Stimulated activated CD4-positive, alpha-beta T cell treated with anti-CD3 and anti-CD28 coated beads, Interleukin-1b, Interleukin-23, amount 100 ng/mL, for 4 hours (primary cell): ENCODE data around the gene SHISA7.

ENCODE experiments used
- DNase-seq, 2 donors: peaks; one replicate each; pipeline ENCODE4 v3.0.0-alpha.2; 2020; ENCODE audit warnings: low read depth in 2 of 2

Gene SHISA7

GRCh38 chr19:55443045-55443823, at the start of gene SHISA7:
SHISA7 (minus strand) TSS chr19:55443300; CDS start chr19:55442863, 437 bp downstream.
- DNase-seq, result no peak

- DNase-seq, result no peak
These were observed 49.4 kb upstream of the SHISA7 start for GRCh38 chr19:55492362-55492944.

GRCh38 chr19:55491546-55492360, 48.7 kb upstream of the SHISA7 start:
- DNase-seq, result no peak

GRCh38 chr19:55490478-55491432, 47.7 kb upstream of the SHISA7 start:
- DNase-seq, result no peak

GRCh38 chr19:55489711-55490477, 46.8 kb upstream of the SHISA7 start:
- no peak for DNase-seq

GRCh38 chr19:55488986-55489710, 46.0 kb upstream of the SHISA7 start:
- no peak for DNase-seq

GRCh38 chr19:55487924-55488687, 45.0 kb upstream of the SHISA7 start, which contains the start of gene SSC5D:
SSC5D (plus strand) TSS chr19:55488436; CDS start chr19:55488590, 154 bp downstream.
- DNase-seq, result no peak

GRCh38 chr19:55486971-55487923, 44.1 kb upstream of the SHISA7 start:
- peak; percentile 41 to 53 for DNase-seq

- DNase-seq, result no peak
These were observed 43.2 kb upstream of the SHISA7 start for GRCh38 chr19:55486043-55486970.

GRCh38 chr19:55485439-55486011, 42.4 kb upstream of the SHISA7 start:
- no peak for DNase-seq

- peak; percentile 39 to 61 for DNase-seq
These were observed 41.7 kb upstream of the SHISA7 start, which contains the start of gene NAT14 for GRCh38 chr19:55484593-55485438. NAT14 (plus strand) TSS chr19:55485188; CDS start chr19:55485709, 521 bp downstream.

- no peak for DNase-seq
These were observed 40.8 kb upstream of the SHISA7 start for GRCh38 chr19:55483706-55484592.

- no peak for DNase-seq
These were observed 40.0 kb upstream of the SHISA7 start for GRCh38 chr19:55482967-55483705.
